ENCODE results near the gene PKP1. TPM values are rescaled to one million over a fixed set of nuclear protein-coding genes. Genes with fewer than 3 reads are reported as not detected.

The PKP1 gene
- polyA plus RNA-seq, 1 donor (not counting 4 experiments of a cell fraction or from before 2014, with no cell fraction given): 169 TPM

DNA sequence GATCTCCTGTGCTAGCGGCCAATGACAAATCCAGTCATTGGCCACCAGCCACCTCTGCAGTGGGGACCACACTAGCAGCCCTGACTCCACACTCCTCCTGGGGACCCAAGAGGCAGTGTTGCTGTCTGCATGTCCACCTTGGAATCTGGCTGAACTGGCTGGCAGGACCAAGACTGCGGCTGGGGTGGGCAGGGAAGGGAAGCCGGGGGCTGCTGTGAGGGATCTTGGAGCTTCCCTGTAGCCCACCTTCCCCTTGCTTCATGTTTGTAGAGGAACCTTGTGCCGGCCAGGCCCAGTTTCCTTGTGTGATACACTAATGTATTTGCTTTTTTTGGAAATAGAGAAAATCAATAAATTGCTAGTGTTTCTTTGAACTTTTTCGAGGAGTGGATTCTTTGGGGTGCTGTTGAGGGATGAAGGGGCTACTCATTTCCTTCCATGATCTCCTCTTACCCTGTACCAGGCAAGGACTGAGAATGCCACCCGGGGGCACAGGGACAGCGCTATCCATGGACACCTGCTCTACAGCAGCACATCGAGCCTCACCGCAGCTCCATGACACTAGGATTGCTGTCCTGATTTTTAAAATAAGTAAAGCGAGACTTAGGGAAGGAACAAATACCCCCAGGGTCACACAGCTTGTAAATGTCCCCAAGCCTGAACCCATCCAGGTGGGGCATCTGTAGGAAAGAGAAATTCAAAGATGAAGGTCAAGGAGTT, 49.5 kb downstream of the PKP1 start:
- Histone ChIP-seq H3K4me2 (ENCODE audit: control insufficient read depth, extremely low read depth, insufficient read depth, low read depth, low read length) (no peak overlapping the region), H3K79me2 (ENCODE audit: control insufficient read depth, insufficient read depth, low read length) (no peaks in the 10 kb centered on the region), H3K9ac (ENCODE audit: control insufficient read depth, extremely low read depth, insufficient read depth, low read length) (no peak overlapping the region), H3K4me1 (ENCODE audit: control insufficient read depth, extremely low read depth, insufficient read depth, low read length) (peaks cover 35% of the 10 kb centered on the region), H3K27me3 (ENCODE audit: control insufficient read depth, extremely low read depth, insufficient read depth, low read length) (no peaks in the 10 kb centered on the region), H3K27ac (ENCODE audit: control insufficient read depth, insufficient read depth, low read length) (no peak overlapping the region), H3K4me3 (ENCODE audit: control insufficient read depth in 2 of 3, extremely low read depth in 1 of 3, insufficient read depth in 2 of 3, low read depth in 1 of 3, low read length in 3 of 3) (no peak overlapping the region), H3K36me3 (ENCODE audit: control insufficient read depth in 2 of 2, extremely low read depth in 1 of 2, insufficient read depth in 2 of 2, low read length in 2 of 2) (peaks cover 12 to 20% of the 10 kb centered on the region in 2 experiments), H4K20me1 (ENCODE audit: control insufficient read depth, extremely low read depth, insufficient read depth, low read length) (no peaks in the 10 kb centered on the region), H3K9me1 (ENCODE audit: control insufficient read depth, extremely low read depth, insufficient read depth, low read length) (no peaks in the 10 kb centered on the region), H3K9me3 (ENCODE audit: control insufficient read depth, low read depth, low read length) (no peaks in the 10 kb centered on the region), H2AFZ (ENCODE audit: control insufficient read depth, low read length) (no peak overlapping the region)
- DNase-seq (ENCODE audit: low read depth, low spot score) (no peak), FAIRE-seq (no peak)
- TF ChIP-seq, protein P1, sequence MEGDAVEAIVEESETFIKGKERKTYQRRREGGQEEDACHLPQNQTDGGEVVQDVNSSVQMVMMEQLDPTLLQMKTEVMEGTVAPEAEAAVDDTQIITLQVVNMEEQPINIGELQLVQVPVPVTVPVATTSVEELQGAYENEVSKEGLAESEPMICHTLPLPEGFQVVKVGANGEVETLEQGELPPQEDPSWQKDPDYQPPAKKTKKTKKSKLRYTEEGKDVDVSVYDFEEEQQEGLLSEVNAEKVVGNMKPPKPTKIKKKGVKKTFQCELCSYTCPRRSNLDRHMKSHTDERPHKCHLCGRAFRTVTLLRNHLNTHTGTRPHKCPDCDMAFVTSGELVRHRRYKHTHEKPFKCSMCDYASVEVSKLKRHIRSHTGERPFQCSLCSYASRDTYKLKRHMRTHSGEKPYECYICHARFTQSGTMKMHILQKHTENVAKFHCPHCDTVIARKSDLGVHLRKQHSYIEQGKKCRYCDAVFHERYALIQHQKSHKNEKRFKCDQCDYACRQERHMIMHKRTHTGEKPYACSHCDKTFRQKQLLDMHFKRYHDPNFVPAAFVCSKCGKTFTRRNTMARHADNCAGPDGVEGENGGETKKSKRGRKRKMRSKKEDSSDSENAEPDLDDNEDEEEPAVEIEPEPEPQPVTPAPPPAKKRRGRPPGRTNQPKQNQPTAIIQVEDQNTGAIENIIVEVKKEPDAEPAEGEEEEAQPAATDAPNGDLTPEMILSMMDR (optimal IDR thresholded peaks at IDR 0.05 in 1 of 3, IDR thresholded peaks at IDR 0.05 in 1 of 3, conservative IDR thresholded peaks at IDR 0.05 in 1 of 3; ENCODE audit: extremely low read depth in 1 of 3, insufficient read depth in 2 of 3, low read length in 3 of 3): no peak
- no peak for TF ChIP-seq EZH2 (IDR thresholded peaks at IDR 0.05; ENCODE audit: low read length)
- dilution Hi-C loops (cut with MboI; ENCODE audit: extremely low pct_ligation_motif_present, low sequenced_read_pairs): no loop called here

DNA sequence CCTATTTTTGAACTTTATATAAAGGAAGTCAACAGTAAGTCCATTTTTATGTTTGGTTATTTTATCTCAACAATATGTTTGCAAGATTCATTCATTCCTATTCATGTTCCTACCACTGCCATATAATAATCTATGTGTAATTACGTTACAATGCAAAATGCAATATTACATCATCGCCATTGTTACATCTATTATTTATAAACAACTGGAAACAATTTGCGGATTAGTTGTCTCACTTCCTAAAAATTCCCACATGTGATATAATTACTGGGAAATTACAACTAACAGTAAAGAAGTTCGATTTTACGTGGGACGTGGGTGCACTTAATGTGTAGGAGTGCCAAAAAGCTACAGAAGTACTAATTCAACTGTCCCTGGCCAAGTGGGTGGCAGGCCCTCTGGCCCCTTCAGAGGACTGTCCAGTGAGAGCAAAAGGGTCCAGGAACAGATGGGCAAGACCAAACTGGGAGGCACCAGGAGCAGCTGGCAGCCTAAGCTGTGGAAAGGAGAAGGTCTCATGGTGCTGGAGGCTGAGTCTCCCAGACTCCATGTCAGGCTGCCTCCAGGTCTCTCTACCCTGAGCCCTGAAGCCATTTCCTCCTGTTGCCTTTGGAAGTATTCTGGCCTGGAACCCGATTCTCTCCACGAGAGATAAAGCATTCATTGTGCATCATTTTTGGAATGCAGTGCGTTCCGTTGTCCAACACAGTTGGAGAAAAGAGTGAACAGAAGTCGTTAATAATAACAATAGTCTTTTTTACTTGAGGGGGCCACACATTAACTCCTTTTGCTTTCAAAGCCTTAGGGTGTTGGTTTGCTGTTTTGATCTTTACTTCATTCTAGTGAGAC, 51.2 kb downstream of the PKP1 start:
- H3K9ac ChIP-seq (ENCODE audit: control insufficient read depth, extremely low read depth, insufficient read depth, low read length): peak overlapping the region; percentile 58
- DNase-seq (ENCODE audit: low read depth, low spot score): no peak

More for the DNA sequence above, 51.2 kb downstream of the PKP1 start:
- peak; percentile 68 for FAIRE-seq
- Histone ChIP-seq H3K9me1 (ENCODE audit: control insufficient read depth, extremely low read depth, insufficient read depth, low read length) (no peaks in the 10 kb centered on the region), H3K4me3 (ENCODE audit: control insufficient read depth in 2 of 3, extremely low read depth in 1 of 3, insufficient read depth in 2 of 3, low read depth in 1 of 3, low read length in 3 of 3) (no peak overlapping the region), H3K36me3 (ENCODE audit: control insufficient read depth in 2 of 2, extremely low read depth in 1 of 2, insufficient read depth in 2 of 2, low read length in 2 of 2) (peaks cover 2 to 4% of the 10 kb centered on the region in 2 experiments), H3K27ac (ENCODE audit: control insufficient read depth, insufficient read depth, low read length) (peak overlapping the region; percentile 77), H3K79me2 (ENCODE audit: control insufficient read depth, insufficient read depth, low read length) (no peaks in the 10 kb centered on the region), H3K4me1 (ENCODE audit: control insufficient read depth, extremely low read depth, insufficient read depth, low read length) (peaks cover 31% of the 10 kb centered on the region), H3K4me2 (ENCODE audit: control insufficient read depth, extremely low read depth, insufficient read depth, low read depth, low read length) (peak overlapping the region; percentile 62), H4K20me1 (ENCODE audit: control insufficient read depth, extremely low read depth, insufficient read depth, low read length) (no peaks in the 10 kb centered on the region), H3K9me3 (ENCODE audit: control insufficient read depth, low read depth, low read length) (no peaks in the 10 kb centered on the region), H2AFZ (ENCODE audit: control insufficient read depth, low read length) (no peak overlapping the region), H3K27me3 (ENCODE audit: control insufficient read depth, extremely low read depth, insufficient read depth, low read length) (no peaks in the 10 kb centered on the region)
- TF ChIP-seq, protein P1 (optimal IDR thresholded peaks at IDR 0.05 in 1 of 3, IDR thresholded peaks at IDR 0.05 in 1 of 3, conservative IDR thresholded peaks at IDR 0.05 in 1 of 3; ENCODE audit: extremely low read depth in 1 of 3, insufficient read depth in 2 of 3, low read length in 3 of 3): no peak
- TF ChIP-seq EZH2 (IDR thresholded peaks at IDR 0.05; ENCODE audit: low read length): no peak
- dilution Hi-C loops (cut with MboI; ENCODE audit: extremely low pct_ligation_motif_present, low sequenced_read_pairs): no loop called here
